ENCODE measurements around the gene KDM4B. TPM values are rescaled to one million over a fixed set of nuclear protein-coding genes. Genes with fewer than 3 reads are reported as not detected.

KDM4B gene
- polyA plus RNA-seq, 1 of the 3 experiments (the other 2 are of a cell fraction), result 12.2 TPM

GRCh38 chr19:5183616-5184015, 214.7 kb downstream of the KDM4B start (continued):
- TF ChIP-seq REST (IDR thresholded peaks at IDR 0.05; ENCODE audit: low read depth, low read length), result no peak

GRCh38 chr19:5184930-5185329, 216.0 kb downstream of the KDM4B start:
- Histone ChIP-seq H4K20me1 (ENCODE audit: insufficient read depth) (no peaks in the 10 kb centered on the region), H2AFZ (ENCODE audit: low read depth) (no peak overlapping the region), H3K79me2 (ENCODE audit: insufficient read depth) (no peaks in the 10 kb centered on the region), H3K9me2 (no peaks in the 10 kb centered on the region), H3K27me3 (ENCODE audit: insufficient read depth) (no peaks in the 10 kb centered on the region), H3K4me1 (ENCODE audit: control insufficient read depth in 1 of 2, insufficient read depth in 2 of 2, low read depth in 1 of 2, low read length in 1 of 2) (peaks cover 0 to 7% of the 10 kb centered on the region in 2 experiments; a peak in 1 of 4 replicates), H3K9me3 (no peaks in the 10 kb centered on the region), H3K27ac (ENCODE audit: low read depth in 2 of 2, low read length in 1 of 2) (no peak overlapping the region), H3K9ac (no peak overlapping the region), H3K4me3 (ENCODE audit: low read depth in 2 of 2, low read length in 1 of 2) (no peak overlapping the region), H3K36me3 (replicated peaks in 1 of 2; ENCODE audit: control insufficient read depth in 1 of 2, insufficient read depth in 2 of 2, low read length in 1 of 2) (no peaks in the 10 kb centered on the region), H3K4me2 (no peak overlapping the region), H3F3A (replicated peaks; ENCODE audit: insufficient read depth) (no peaks in the 10 kb centered on the region)
- DNase-seq, result no peak
- POLR2A ChIA-PET, result no interaction called here
- CTCF ChIA-PET, result no interaction called here
- 86% methylated on average over 4 of the region's 4 CpGs for WGBS (ENCODE audit: low lambda C conversion rate)
- TF ChIP-seq CTCF (IDR thresholded peaks at IDR 0.05) (no peak), ELF1 (IDR thresholded peaks at IDR 0.05) (no peak), GABPA (IDR thresholded peaks at IDR 0.05; ENCODE audit: low read depth) (no peak), EZH2phosphoT487 (IDR thresholded peaks at IDR 0.05; ENCODE audit: borderline replicate concordance, low read depth) (no peak), NFIC (IDR thresholded peaks at IDR 0.05; ENCODE audit: borderline replicate concordance) (no peak), JUND (IDR thresholded peaks at IDR 0.05) (no peak), USF2 (IDR thresholded peaks at IDR 0.05; ENCODE audit: borderline replicate concordance, low read depth, low read length) (no peak), SMC3 (IDR thresholded peaks at IDR 0.05; ENCODE audit: low read depth, low read length) (no peak), RAD21 (IDR thresholded peaks at IDR 0.05; ENCODE audit: low read length) (no peak), NRF1 (IDR thresholded peaks at IDR 0.05; ENCODE audit: low read depth, low read length) (no peak)
